ENCODE data around the gene LRBA. TPM values are rescaled to one million over a fixed set of nuclear protein-coding genes. Genes with fewer than 3 reads are reported as not detected.
"Not testable (repeated sequence)": the region's sequence is repeated elsewhere in the genome, so short reads cannot be mapped to it uniquely, and the experiment has no call there.

The LRBA gene
- total RNA-seq, 1 donor from 2014 or later, result 58.0 TPM

- DNase-seq (ENCODE audit: low spot score), result no peak
These were observed 70.4 kb downstream of the LRBA start for GRCh38 chr4:150944660-150945059.

GRCh38 chr4:150943818-150944217, 71.3 kb downstream of the LRBA start:
- no peak for DNase-seq (ENCODE audit: low spot score)

GRCh38 chr4:150943126-150943525, 72.0 kb downstream of the LRBA start:
- DNase-seq (ENCODE audit: low spot score), result no peak

GRCh38 chr4:150942539-150942938, 72.5 kb downstream of the LRBA start:
- DNase-seq (ENCODE audit: low spot score), result no peak

GRCh38 chr4:150940123-150940522, 75.0 kb downstream of the LRBA start:
- DNase-seq (ENCODE audit: low spot score), result no peak

- no peak for DNase-seq (ENCODE audit: low spot score)
These were observed 75.6 kb downstream of the LRBA start for GRCh38 chr4:150939530-150939929.

- no peak for DNase-seq (ENCODE audit: low spot score)
These were observed 76.1 kb downstream of the LRBA start for GRCh38 chr4:150938873-150939499.

- DNase-seq (ENCODE audit: low spot score), result no peak
These were observed 76.7 kb downstream of the LRBA start for GRCh38 chr4:150938417-150938816.

GRCh38 chr4:150934022-150934421, 81.1 kb downstream of the LRBA start:
- no peak for DNase-seq (ENCODE audit: low spot score)

GRCh38 chr4:150931796-150932195, 83.3 kb downstream of the LRBA start:
- no peak for DNase-seq (ENCODE audit: low spot score)

- DNase-seq (ENCODE audit: low spot score), result no peak
These were observed 84.1 kb downstream of the LRBA start for GRCh38 chr4:150931005-150931404.

GRCh38 chr4:150923945-150924344, 91.1 kb downstream of the LRBA start:
- DNase-seq (ENCODE audit: low spot score), result no peak

- not testable (repeated sequence) for DNase-seq (ENCODE audit: low spot score)
These were observed 93.6 kb downstream of the LRBA start for GRCh38 chr4:150921486-150921885.

GRCh38 chr4:150918562-150918961, 96.5 kb downstream of the LRBA start:
- DNase-seq (ENCODE audit: low spot score), result not testable (repeated sequence)

GRCh38 chr4:150911326-150911725, 103.8 kb downstream of the LRBA start:
- no peak for DNase-seq (ENCODE audit: low spot score)

- no peak for DNase-seq (ENCODE audit: low spot score)
These were observed 106.0 kb downstream of the LRBA start for GRCh38 chr4:150909116-150909515.

GRCh38 chr4:150906987-150907633, 108.0 kb downstream of the LRBA start:
- no peak for DNase-seq (ENCODE audit: low spot score)

- DNase-seq (ENCODE audit: low spot score), result no peak
These were observed 110.4 kb downstream of the LRBA start for GRCh38 chr4:150904671-150905070.

- no peak for DNase-seq (ENCODE audit: low spot score)
These were observed 111.5 kb downstream of the LRBA start for GRCh38 chr4:150903603-150904002.

GRCh38 chr4:150896497-150896896, 118.6 kb downstream of the LRBA start:
- no peak for DNase-seq (ENCODE audit: low spot score)

- DNase-seq (ENCODE audit: low spot score), result no peak
These were observed 124.8 kb downstream of the LRBA start for GRCh38 chr4:150890246-150890645.

GRCh38 chr4:150889306-150889705, 125.8 kb downstream of the LRBA start:
- DNase-seq (ENCODE audit: low spot score), result no peak

- DNase-seq (ENCODE audit: low spot score), result no peak
These were observed 126.5 kb downstream of the LRBA start for GRCh38 chr4:150888625-150889024.

GRCh38 chr4:150888217-150888616, 126.9 kb downstream of the LRBA start:
- no peak for DNase-seq (ENCODE audit: low spot score)
